Peyer's patch (tissue), 4 donors: ENCODE data around the gene PIH1D2. TPM values are rescaled to one million over a fixed set of nuclear protein-coding genes. Genes with fewer than 3 reads are reported as not detected.

Source experiments
- DNase-seq, 3 donors: peaks; one replicate each; pipeline ENCODE4 v3.0.0-alpha.2; 2017 to 2019
- H3K27ac ChIP-seq, 4 donors: fragments of 200-600 bp; sonication (generic); one replicate each; pipeline ENCODE4 v1.5.1; 2016 to 2019
- H3K27me3 ChIP-seq, 2 donors: fragments of 200-600 bp; sonication (generic); one replicate each; pipeline ENCODE4 v1.5.1; 2019
- H3K36me3 ChIP-seq, 3 donors: fragments of 200-600 bp; sonication (generic); one replicate each; pipeline ENCODE4 v1.5.1; 2016 to 2019
- H3K4me1 ChIP-seq, 4 donors: fragments of 200-600 bp; sonication (generic); one replicate each; pipeline ENCODE4 v1.5.1; 2016 to 2019
- H3K4me3 ChIP-seq, 4 donors: fragments of 200-600 bp; sonication (generic); 1 replicate in 3 of 4; 2 replicates in 1 of 4; pipeline ENCODE4 v1.5.1; 2016 to 2019; ENCODE audit warnings: mild to moderate bottlenecking in 1 of 4
- H3K9me3 ChIP-seq, 4 donors: fragments of 200-600 bp; sonication (generic); one replicate each; pipeline ENCODE4 v1.5.1; 2016 to 2019; ENCODE audit warnings: mild to moderate bottlenecking in 1 of 4
- POLR2A ChIP-seq, 2 donors: fragments of 450-650 bp; IDR thresholded peaks; one replicate each; pipeline ENCODE4 v1.5.1; 2017; ENCODE audit warnings: antibody characterized with exemption in 2 of 2, mild to moderate bottlenecking in 2 of 2, moderate library complexity in 2 of 2
- total RNA-seq, 4 donors: library from RNA; depleted of rRNA; stranded (reverse); fragments of >200 nt; gene quantifications; one replicate each; pipeline ENCODE4 v1.1.0, GENCODE V29; 2016
- TF ChIP-seq, protein P1 (sequence below), 6 experiments: fragments of 450-650 bp in 4 of 6; fragments of 200-600 bp in 2 of 6; sonication (generic) in 1 of 6; IDR thresholded peaks; one replicate each; pipeline ENCODE4 v1.5.1; 2017 to 2019; ENCODE audit warnings: antibody characterized with exemption in 6 of 6, mild to moderate bottlenecking in 3 of 6, moderate library complexity in 1 of 6

PIH1D2 gene
- total RNA-seq, 4 donors from 2014 or later, result 2.8 to 11.6 TPM; not detected in 2

DNA sequence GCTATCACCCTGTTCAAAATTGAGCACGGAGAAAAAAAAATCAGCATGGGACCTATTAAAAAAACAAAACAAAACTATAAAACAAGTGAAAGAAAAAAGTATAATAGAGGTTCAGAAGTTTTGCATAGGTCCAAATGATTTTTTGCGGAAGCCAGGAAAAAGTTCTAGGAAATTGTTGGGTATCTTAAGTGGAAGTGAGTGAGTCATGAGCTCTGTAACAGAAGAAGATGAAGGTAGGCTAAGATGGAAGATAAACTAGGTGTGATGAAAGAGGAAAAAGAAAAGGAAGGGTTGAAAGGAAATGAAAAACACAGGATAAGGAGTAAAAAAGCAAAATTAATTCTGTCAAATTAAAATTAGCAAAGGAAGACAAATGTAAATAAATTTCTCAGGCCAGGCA is 40.6 kb upstream of the PIH1D2 start:
- Histone ChIP-seq H3K9me3 (no peaks in the 10 kb centered on the region), H3K27me3 (no peaks in the 10 kb centered on the region), H3K4me1 (no peaks in the 10 kb centered on the region), H3K27ac (no peak overlapping the region), H3K4me3 (no peak overlapping the region), H3K36me3 (no peaks in the 10 kb centered on the region)
- TF ChIP-seq POLR2A (IDR thresholded peaks at IDR 0.05), result no peak
- TF ChIP-seq, protein P1, sequence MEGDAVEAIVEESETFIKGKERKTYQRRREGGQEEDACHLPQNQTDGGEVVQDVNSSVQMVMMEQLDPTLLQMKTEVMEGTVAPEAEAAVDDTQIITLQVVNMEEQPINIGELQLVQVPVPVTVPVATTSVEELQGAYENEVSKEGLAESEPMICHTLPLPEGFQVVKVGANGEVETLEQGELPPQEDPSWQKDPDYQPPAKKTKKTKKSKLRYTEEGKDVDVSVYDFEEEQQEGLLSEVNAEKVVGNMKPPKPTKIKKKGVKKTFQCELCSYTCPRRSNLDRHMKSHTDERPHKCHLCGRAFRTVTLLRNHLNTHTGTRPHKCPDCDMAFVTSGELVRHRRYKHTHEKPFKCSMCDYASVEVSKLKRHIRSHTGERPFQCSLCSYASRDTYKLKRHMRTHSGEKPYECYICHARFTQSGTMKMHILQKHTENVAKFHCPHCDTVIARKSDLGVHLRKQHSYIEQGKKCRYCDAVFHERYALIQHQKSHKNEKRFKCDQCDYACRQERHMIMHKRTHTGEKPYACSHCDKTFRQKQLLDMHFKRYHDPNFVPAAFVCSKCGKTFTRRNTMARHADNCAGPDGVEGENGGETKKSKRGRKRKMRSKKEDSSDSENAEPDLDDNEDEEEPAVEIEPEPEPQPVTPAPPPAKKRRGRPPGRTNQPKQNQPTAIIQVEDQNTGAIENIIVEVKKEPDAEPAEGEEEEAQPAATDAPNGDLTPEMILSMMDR (IDR thresholded peaks at IDR 0.05), result no peak
- no peak for DNase-seq

GRCh38 chr11:112113539-112114457 is 40.0 kb upstream of the PIH1D2 start:
- Histone ChIP-seq H3K36me3 (no peaks in the 10 kb centered on the region), H3K27ac (no peak overlapping the region), H3K27me3 (no peaks in the 10 kb centered on the region), H3K4me3 (no peak overlapping the region), H3K4me1 (no peaks in the 10 kb centered on the region), H3K9me3 (no peaks in the 10 kb centered on the region)
- TF ChIP-seq, protein P1 (IDR thresholded peaks at IDR 0.05), result peak; percentile 13 to 73 (median 70)
- no peak for TF ChIP-seq POLR2A (IDR thresholded peaks at IDR 0.05)
- no peak for DNase-seq

DNA sequence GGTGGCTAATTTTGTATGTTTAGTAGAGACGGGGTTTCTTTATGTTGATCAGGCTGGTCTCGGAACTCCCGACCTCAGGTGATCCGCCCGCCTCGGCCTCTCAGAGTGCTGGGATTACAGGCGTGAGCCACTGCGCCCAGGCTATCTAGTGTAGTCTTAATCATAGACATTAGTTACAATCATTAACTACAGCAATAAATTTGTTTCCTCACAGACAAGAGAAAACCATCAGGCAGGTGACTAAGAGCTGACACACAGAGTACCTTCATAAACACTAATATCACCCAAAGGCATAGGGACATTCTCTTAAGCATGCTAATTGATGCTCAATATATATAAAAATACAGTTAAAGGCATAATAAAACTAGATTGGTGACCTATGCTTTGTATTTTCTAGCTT is 32.3 kb upstream of the PIH1D2 start:
- H3K4me3 ChIP-seq, result no peak overlapping the region
- no peaks in the 10 kb centered on the region for H3K4me1 ChIP-seq
- H3K36me3 ChIP-seq, result no peaks in the 10 kb centered on the region
- TF ChIP-seq, protein P1 (IDR thresholded peaks at IDR 0.05), result no peak
- TF ChIP-seq POLR2A (IDR thresholded peaks at IDR 0.05), result no peak
- H3K9me3 ChIP-seq, result no peaks in the 10 kb centered on the region
- H3K27ac ChIP-seq, result no peak overlapping the region
- no peaks in the 10 kb centered on the region for H3K27me3 ChIP-seq
- no peak for DNase-seq

- Histone ChIP-seq H3K9me3 (no peaks in the 10 kb centered on the region), H3K27me3 (no peaks in the 10 kb centered on the region), H3K4me1 (no peaks in the 10 kb centered on the region), H3K4me3 (no peak overlapping the region), H3K27ac (no peak overlapping the region), H3K36me3 (no peaks in the 10 kb centered on the region)
- DNase-seq, result no peak
- no peak for TF ChIP-seq POLR2A (IDR thresholded peaks at IDR 0.05)
These were observed 29.6 kb upstream of the PIH1D2 start for GRCh38 chr11:112103446-112103845.

GRCh38 chr11:112100462-112100861 is 26.6 kb upstream of the PIH1D2 start:
- DNase-seq, result no peak
- no peak overlapping the region for H3K4me3 ChIP-seq
- TF ChIP-seq, protein P1 (IDR thresholded peaks at IDR 0.05), result no peak
- no peak for TF ChIP-seq POLR2A (IDR thresholded peaks at IDR 0.05)
- H3K27me3 ChIP-seq, result no peaks in the 10 kb centered on the region
- no peaks in the 10 kb centered on the region for H3K4me1 ChIP-seq
- H3K9me3 ChIP-seq, result no peaks in the 10 kb centered on the region
- no peak overlapping the region for H3K27ac ChIP-seq
- peaks cover 0 to 9% (median 0%) of the 10 kb centered on the region in 3 donors for H3K36me3 ChIP-seq

- Histone ChIP-seq H3K9me3 (no peaks in the 10 kb centered on the region), H3K27me3 (no peaks in the 10 kb centered on the region), H3K27ac (no peak overlapping the region), H3K4me3 (no peak overlapping the region), H3K4me1 (no peaks in the 10 kb centered on the region), H3K36me3 (peaks cover 0 to 34% (median 0%) of the 10 kb centered on the region in 3 donors)
- DNase-seq, result no peak
- no peak for TF ChIP-seq POLR2A (IDR thresholded peaks at IDR 0.05)
- TF ChIP-seq, protein P1 (IDR thresholded peaks at IDR 0.05), result no peak
These were observed 24.1 kb upstream of the PIH1D2 start for GRCh38 chr11:112097734-112098528.
